Measurements from ENCODE around the gene IL22RA1. TPM values are rescaled to one million over a fixed set of nuclear protein-coding genes. Genes with fewer than 3 reads are reported as not detected.

The IL22RA1 gene
- total and polyA plus RNA-seq, 2 donors (not counting 1 experiment from before 2014, with no cell fraction given): under 0.01 to 0.03 TPM

GRCh38 chr1:24141311-24141997, 1.5 kb downstream of the IL22RA1 start:
- no peak for TF ChIP-seq CTCF (conservative IDR thresholded peaks at IDR 0.05 in 1 of 2, IDR thresholded peaks at IDR 0.05 in 1 of 2; ENCODE audit: low read depth in 1 of 2, low read length in 2 of 2)
- TF ChIP-seq EZH2 (IDR thresholded peaks at IDR 0.05; ENCODE audit: low read length, missing control alignments): no peak
- no peaks in the 10 kb centered on the region for H3K36me3 ChIP-seq (ENCODE audit: control insufficient read depth, insufficient read depth, low read length)
- H3K4me3 ChIP-seq (replicated peaks in 1 of 4; ENCODE audit: control extremely low read depth in 1 of 4, insufficient read depth in 1 of 4, low read depth in 3 of 4, low read length in 4 of 4): no peak overlapping the region
- H2AFZ ChIP-seq (ENCODE audit: low read length): no peak overlapping the region
- no peaks in the 10 kb centered on the region for H3K79me2 ChIP-seq (ENCODE audit: control insufficient read depth, insufficient read depth, low read length)
- DNase-seq (ENCODE audit: low read depth in 2 of 2): no peak
- no peak overlapping the region for H3K9ac ChIP-seq (ENCODE audit: insufficient read depth, low read length)
- H3K4me2 ChIP-seq (ENCODE audit: extremely low read depth, insufficient read depth, low read length): no peak overlapping the region
- no peaks in the 10 kb centered on the region for H3K9me3 ChIP-seq (ENCODE audit: control insufficient read depth, insufficient read depth, low read depth, low read length)
- no peak overlapping the region for H3K27ac ChIP-seq (ENCODE audit: insufficient read depth, low read length)
- peaks cover 11% of the 10 kb centered on the region for H3K27me3 ChIP-seq (ENCODE audit: control insufficient read depth, insufficient read depth, low read length)
- no peaks in the 10 kb centered on the region for H3K4me1 ChIP-seq (ENCODE audit: control insufficient read depth, extremely low read depth, insufficient read depth, low read length)
- no peaks in the 10 kb centered on the region for H4K20me1 ChIP-seq (ENCODE audit: control insufficient read depth, extremely low read depth, insufficient read depth, low read length)

- Histone ChIP-seq H3K4me3 (replicated peaks in 1 of 4; ENCODE audit: control extremely low read depth in 1 of 4, insufficient read depth in 1 of 4, low read depth in 3 of 4, low read length in 4 of 4) (no peak overlapping the region), H2AFZ (ENCODE audit: low read length) (no peak overlapping the region), H3K9me3 (ENCODE audit: control insufficient read depth, insufficient read depth, low read depth, low read length) (no peaks in the 10 kb centered on the region), H3K27ac (ENCODE audit: insufficient read depth, low read length) (no peak overlapping the region), H3K36me3 (ENCODE audit: control insufficient read depth, insufficient read depth, low read length) (no peaks in the 10 kb centered on the region), H3K4me1 (ENCODE audit: control insufficient read depth, extremely low read depth, insufficient read depth, low read length) (no peaks in the 10 kb centered on the region), H4K20me1 (ENCODE audit: control insufficient read depth, extremely low read depth, insufficient read depth, low read length) (no peaks in the 10 kb centered on the region), H3K27me3 (ENCODE audit: control insufficient read depth, insufficient read depth, low read length) (peaks cover 11% of the 10 kb centered on the region), H3K79me2 (ENCODE audit: control insufficient read depth, insufficient read depth, low read length) (no peaks in the 10 kb centered on the region), H3K4me2 (ENCODE audit: extremely low read depth, insufficient read depth, low read length) (no peak overlapping the region), H3K9ac (ENCODE audit: insufficient read depth, low read length) (no peak overlapping the region)
- no peak for DNase-seq (ENCODE audit: low read depth in 2 of 2)
- no peak for TF ChIP-seq CTCF (conservative IDR thresholded peaks at IDR 0.05 in 1 of 2, IDR thresholded peaks at IDR 0.05 in 1 of 2; ENCODE audit: low read depth in 1 of 2, low read length in 2 of 2)
- no peak for TF ChIP-seq EZH2 (IDR thresholded peaks at IDR 0.05; ENCODE audit: low read length, missing control alignments)
Measured at GRCh38 chr1:24140741-24141181, 2.2 kb downstream of the IL22RA1 start.

- Histone ChIP-seq H2AFZ (ENCODE audit: low read length) (no peak overlapping the region), H3K9ac (ENCODE audit: insufficient read depth, low read length) (no peak overlapping the region), H3K36me3 (ENCODE audit: control insufficient read depth, insufficient read depth, low read length) (no peaks in the 10 kb centered on the region), H4K20me1 (ENCODE audit: control insufficient read depth, extremely low read depth, insufficient read depth, low read length) (no peaks in the 10 kb centered on the region), H3K27ac (ENCODE audit: insufficient read depth, low read length) (no peak overlapping the region), H3K27me3 (ENCODE audit: control insufficient read depth, insufficient read depth, low read length) (peaks cover 11% of the 10 kb centered on the region), H3K79me2 (ENCODE audit: control insufficient read depth, insufficient read depth, low read length) (no peaks in the 10 kb centered on the region), H3K4me3 (replicated peaks in 1 of 4; ENCODE audit: control extremely low read depth in 1 of 4, insufficient read depth in 1 of 4, low read depth in 3 of 4, low read length in 4 of 4) (no peak overlapping the region), H3K4me1 (ENCODE audit: control insufficient read depth, extremely low read depth, insufficient read depth, low read length) (no peaks in the 10 kb centered on the region), H3K9me3 (ENCODE audit: control insufficient read depth, insufficient read depth, low read depth, low read length) (no peaks in the 10 kb centered on the region), H3K4me2 (ENCODE audit: extremely low read depth, insufficient read depth, low read length) (no peak overlapping the region)
- no peak for TF ChIP-seq EZH2 (IDR thresholded peaks at IDR 0.05; ENCODE audit: low read length, missing control alignments)
- no peak for TF ChIP-seq CTCF (conservative IDR thresholded peaks at IDR 0.05 in 1 of 2, IDR thresholded peaks at IDR 0.05 in 1 of 2; ENCODE audit: low read depth in 1 of 2, low read length in 2 of 2)
- no peak for DNase-seq (ENCODE audit: low read depth in 2 of 2)
Measured at GRCh38 chr1:24139841-24140425, 3.0 kb downstream of the IL22RA1 start.

All from fibroblast of lung (primary cell).